CD4-positive, alpha-beta T cell treated with Interleukin-4 for 4 hours (primary cell): ENCODE data around the gene U2AF2.

Source experiments
- DNase-seq: peaks from one replicate; pipeline ENCODE4 v3.0.0-alpha.2; 2020

The U2AF2 gene

DNA sequence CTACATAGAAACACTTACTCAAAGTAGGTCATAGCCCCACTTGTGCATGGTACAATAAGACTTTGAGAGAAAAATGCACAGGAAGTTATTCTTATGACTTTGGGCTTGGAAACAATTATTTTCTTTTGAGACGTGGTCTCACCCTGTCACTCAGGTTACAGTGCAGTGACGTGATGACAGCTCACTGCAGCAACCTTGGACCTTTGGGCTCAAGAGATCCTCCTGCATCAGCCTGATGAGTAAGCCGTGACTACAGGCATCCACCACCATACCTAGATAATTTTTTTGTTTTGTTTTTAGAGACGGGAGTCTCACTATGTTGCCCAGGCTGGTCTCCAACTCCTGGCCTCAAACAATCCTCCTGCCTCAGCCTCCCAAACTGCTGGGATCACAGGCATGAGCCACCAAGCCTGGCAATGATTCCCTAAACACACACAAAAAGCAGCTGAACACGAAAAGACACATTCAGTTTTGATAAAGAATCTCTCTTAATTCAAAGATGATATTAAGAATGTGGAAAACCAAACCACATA lies 65.4 kb downstream of the U2AF2 start:
- no peak for DNase-seq

DNA sequence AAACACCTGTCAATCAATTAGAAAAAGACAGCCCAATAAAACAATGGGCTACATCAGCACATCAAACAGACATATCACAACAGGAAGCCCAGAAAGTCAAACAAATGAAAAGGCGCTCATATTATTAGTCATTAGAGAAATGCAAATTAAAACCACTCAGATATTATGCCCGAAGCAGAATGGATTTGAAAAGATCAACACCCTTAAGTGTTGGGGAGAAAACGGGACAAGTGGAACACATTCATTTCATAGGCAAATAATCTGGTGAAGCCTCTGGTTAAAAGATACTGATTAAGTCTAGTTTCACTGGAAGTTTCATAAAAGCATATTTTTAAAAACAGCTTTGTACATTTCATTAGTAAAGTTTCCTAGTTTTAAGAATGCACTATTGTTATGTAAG lies 66.0 kb downstream of the U2AF2 start:
- no peak for DNase-seq

DNA sequence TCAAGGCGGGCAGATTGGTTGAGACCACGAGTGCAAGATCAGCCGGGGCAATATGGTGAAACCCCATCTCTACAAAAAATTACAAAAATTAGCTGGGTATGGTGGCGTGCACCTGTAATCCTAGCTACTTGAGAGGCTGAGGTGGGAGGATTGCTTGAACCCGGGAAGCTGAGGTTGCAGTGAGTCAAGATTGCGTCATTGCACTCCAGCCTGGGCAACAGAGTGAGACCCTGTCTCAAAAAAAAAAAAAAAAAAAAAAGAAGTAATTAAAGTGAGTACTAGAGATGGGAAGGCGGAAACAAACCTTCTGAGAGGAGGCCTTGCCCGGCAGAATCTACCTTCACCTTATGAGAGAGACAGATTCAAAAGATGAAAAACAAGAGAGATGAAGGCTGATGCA lies 68.7 kb downstream of the U2AF2 start:
- no peak for DNase-seq
